Kidney epithelial cell (primary cell): ENCODE data around the gene CREBRF. TPM values are rescaled to one million over a fixed set of nuclear protein-coding genes. Genes with fewer than 3 reads are reported as not detected.
"Not testable (repeated sequence)": the region's sequence is repeated elsewhere in the genome, so short reads cannot be mapped to it uniquely, and the experiment has no call there.

Experiments
- DNase-seq: peaks from one replicate; pipeline ENCODE4 v3.0.0-alpha.2; 2010; ENCODE audit warnings: low read depth
- H3K27me3 ChIP-seq: 2 replicates; pipeline ENCODE4 v1.6.0; 2011; ENCODE audit warnings: low read length; ENCODE audit not compliant: control insufficient read depth, insufficient read depth
- H3K36me3 ChIP-seq: 2 replicates; pipeline ENCODE4 v1.5.1; 2011; ENCODE audit warnings: low read length; ENCODE audit not compliant: control insufficient read depth, insufficient read depth
- H3K4me3 ChIP-seq: 2 replicates; pipeline ENCODE4 v1.5.1; 2011; ENCODE audit warnings: low read depth, mild to moderate bottlenecking, control low read depth, low read length
- total RNA-seq: library from RNA; depleted of rRNA; stranded (reverse); fragments of >200 nt; gene quantifications from 2 replicates; pipeline ENCODE4 v1.2.3, GENCODE V29; 2015
- TF ChIP-seq, protein P1 (sequence below): IDR thresholded peaks from 2 replicates; pipeline ENCODE4 v1.5.1; 2011; ENCODE audit warnings: mild to moderate bottlenecking, moderate library complexity, low read length, control low read depth, inconsistent platforms; ENCODE audit not compliant: insufficient read depth, poor library complexity, severe bottlenecking

CREBRF gene
- total RNA-seq, 1 donor from 2014 or later: 11.4 TPM

DNA sequence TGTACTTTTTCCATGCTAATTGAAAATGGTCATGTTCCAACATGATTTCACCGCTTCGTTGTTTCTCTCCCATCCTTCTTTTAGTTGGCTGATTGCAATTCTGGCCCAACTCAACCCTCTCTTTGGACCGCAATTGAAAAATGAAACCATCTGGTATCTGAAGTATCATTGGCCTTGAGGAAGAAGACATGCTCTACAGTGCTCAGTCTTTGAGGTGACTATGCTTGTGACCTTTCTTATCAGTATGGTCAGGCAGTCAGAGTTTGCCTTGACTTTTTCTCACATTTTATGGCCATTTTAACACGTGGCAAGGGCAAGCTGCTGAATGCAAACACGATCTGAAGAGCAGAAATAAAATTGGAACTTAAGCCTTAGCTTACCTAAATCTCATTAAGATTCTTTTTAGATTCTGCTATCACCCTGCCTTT lies 36.0 kb upstream of the CREBRF start:
- Histone ChIP-seq H3K27me3 (no peaks in the 10 kb centered on the region), H3K4me3 (no peak overlapping the region), H3K36me3 (no peaks in the 10 kb centered on the region)
- DNase-seq: no peak
- TF ChIP-seq, protein P1, sequence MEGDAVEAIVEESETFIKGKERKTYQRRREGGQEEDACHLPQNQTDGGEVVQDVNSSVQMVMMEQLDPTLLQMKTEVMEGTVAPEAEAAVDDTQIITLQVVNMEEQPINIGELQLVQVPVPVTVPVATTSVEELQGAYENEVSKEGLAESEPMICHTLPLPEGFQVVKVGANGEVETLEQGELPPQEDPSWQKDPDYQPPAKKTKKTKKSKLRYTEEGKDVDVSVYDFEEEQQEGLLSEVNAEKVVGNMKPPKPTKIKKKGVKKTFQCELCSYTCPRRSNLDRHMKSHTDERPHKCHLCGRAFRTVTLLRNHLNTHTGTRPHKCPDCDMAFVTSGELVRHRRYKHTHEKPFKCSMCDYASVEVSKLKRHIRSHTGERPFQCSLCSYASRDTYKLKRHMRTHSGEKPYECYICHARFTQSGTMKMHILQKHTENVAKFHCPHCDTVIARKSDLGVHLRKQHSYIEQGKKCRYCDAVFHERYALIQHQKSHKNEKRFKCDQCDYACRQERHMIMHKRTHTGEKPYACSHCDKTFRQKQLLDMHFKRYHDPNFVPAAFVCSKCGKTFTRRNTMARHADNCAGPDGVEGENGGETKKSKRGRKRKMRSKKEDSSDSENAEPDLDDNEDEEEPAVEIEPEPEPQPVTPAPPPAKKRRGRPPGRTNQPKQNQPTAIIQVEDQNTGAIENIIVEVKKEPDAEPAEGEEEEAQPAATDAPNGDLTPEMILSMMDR: no peak

DNA sequence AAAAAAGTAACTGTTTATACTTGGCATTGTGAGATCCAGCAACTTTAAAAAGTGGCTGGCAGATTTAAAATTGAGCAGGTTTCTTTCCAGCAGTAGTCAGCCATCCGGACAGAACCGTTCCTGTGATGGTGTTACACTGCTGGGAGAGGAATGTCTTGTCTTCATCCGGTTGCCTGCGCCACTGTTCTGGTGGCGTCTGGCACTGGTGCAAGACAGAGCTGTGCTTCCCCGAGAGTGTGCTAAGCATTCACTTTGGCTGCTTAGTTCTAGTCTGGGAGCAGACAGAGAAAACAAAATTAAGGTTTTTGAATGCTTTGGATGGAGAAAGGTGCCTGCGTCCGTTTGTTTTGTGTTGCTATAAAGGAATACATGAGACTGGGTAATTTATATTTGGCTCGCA lies 35.5 kb upstream of the CREBRF start:
- no peak for DNase-seq
- no peak overlapping the region for H3K4me3 ChIP-seq
- TF ChIP-seq, protein P1: no peak
- H3K27me3 ChIP-seq: no peaks in the 10 kb centered on the region
- H3K36me3 ChIP-seq: no peaks in the 10 kb centered on the region

DNA sequence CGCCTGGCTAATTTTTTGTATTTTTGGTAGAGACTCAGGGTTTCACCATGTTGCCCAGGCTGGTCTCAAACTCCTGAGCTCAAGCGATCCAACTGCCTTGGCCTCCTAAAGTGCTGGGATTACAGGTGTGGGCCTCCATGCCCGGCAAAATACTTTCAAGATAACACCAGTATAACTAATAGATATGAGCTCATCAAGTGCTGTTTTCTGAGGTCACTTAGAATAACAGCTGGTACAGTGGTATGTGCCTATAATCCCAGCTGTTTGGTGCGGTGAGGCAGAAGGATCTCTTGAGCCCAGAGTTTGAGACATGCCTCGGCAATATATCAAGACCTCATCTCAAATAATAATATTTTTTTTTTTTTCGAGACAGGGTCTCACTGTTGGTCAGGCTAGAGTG lies 30.5 kb upstream of the CREBRF start:
- TF ChIP-seq, protein P1: no peak
- no peak for DNase-seq
- Histone ChIP-seq H3K4me3 (no peak overlapping the region), H3K27me3 (no peaks in the 10 kb centered on the region), H3K36me3 (no peaks in the 10 kb centered on the region)

DNA sequence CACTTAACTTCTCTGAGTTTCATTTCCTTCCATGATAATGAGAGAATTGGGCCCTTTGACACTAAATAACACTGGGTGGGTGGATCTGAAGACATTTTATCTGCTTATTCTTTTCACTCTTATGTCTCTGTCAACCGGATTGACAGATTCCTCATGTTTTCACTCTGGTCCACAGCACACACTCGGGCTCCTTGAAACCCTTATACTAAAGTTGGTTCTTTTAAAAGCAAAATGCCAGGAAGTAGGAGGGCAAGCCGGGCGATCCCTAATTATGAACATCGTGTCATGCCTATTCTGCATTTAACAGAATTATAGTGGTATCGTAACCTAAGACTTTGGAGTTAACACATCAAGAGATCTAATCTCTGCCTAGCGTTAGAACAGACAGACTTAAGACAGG lies 28.2 kb upstream of the CREBRF start:
- TF ChIP-seq, protein P1: no peak
- H3K36me3 ChIP-seq: no peaks in the 10 kb centered on the region
- DNase-seq: no peak
- no peak overlapping the region for H3K4me3 ChIP-seq
- no peaks in the 10 kb centered on the region for H3K27me3 ChIP-seq

DNA sequence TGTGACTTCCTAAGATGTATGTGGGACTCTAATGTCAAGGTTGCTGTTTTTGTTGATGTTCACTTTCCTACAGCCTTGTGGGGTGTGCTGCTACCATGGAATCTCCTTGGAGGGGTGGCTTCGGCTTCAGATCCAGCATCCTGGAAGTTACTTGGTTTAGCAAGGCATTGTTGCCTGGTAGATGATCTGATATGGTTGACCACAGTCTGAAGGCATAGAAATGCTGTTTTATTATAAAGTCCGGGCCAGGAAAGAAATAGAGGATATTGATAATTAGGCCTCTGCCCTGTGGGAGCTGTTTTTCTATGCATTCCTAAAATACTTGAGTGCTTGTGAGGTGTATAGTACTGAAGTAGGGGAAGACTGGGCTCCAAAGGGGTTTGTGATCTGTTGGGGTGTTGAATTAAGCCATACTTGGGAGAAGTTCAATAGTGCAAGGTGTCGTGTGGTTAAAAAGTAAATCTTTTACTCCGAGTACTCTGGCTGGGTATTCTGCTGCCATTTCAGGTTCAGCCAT lies 27.3 kb upstream of the CREBRF start:
- no peak for DNase-seq
- no peak overlapping the region for H3K4me3 ChIP-seq
- no peaks in the 10 kb centered on the region for H3K27me3 ChIP-seq
- H3K36me3 ChIP-seq: no peaks in the 10 kb centered on the region
- TF ChIP-seq, protein P1: no peak

DNA sequence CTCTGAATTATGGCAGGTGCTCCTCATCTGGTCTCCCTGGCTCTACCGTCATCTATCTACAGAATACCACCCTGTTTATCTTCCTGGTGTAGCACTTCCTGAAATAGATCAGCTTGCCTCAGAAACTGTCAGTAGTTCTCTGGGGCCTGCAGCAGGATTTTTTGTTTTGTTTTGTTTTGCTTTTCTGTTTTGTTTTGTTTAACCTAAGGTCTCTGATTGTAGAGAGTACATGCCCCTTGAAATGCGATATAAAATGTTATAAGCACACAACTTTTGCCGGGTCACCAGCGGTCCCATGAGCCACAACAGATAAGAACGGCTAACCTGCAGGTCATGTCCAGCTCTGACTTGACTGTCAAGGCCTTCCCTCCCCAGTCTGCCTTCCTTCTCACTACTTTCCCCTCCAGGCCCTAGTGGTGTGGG lies 26.6 kb upstream of the CREBRF start:
- no peaks in the 10 kb centered on the region for H3K27me3 ChIP-seq
- no peaks in the 10 kb centered on the region for H3K36me3 ChIP-seq
- H3K4me3 ChIP-seq: no peak overlapping the region
- TF ChIP-seq, protein P1: no peak
- no peak for DNase-seq

DNA sequence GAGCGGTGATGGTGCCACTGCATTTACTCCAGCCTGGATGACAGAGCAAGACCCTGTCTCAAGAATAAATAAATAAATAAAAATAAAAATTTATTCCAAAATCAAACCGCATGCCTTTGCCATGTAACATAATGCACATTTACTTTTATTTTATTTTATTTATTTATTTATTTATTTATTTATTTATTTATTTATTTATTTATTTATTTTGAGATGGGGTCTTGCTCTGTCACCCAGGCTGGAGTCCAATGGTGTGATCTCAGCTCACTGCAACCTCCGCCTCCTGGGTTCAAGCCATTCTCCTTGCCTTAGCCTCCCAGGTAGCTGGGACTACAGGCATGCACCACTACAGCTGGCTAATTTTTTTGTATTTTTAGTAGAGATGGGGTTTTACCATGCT lies 24.1 kb upstream of the CREBRF start:
- H3K27me3 ChIP-seq, DNase-seq, H3K4me3 ChIP-seq, H3K36me3 ChIP-seq: not testable (repeated sequence)
